HepG2 (cell line): ENCODE results near the gene NR2F6. TPM values are rescaled to one million over a fixed set of nuclear protein-coding genes. Genes with fewer than 3 reads are reported as not detected.

ENCODE experiments used
- DRAP1 ChIP-seq: IDR thresholded peaks from 2 replicates; pipeline ENCODE4 v1.6.1; 2016; ENCODE audit warnings: missing genetic modification reagents, missing compliant biosample characterization
- HDAC6 ChIP-seq: fragments of 200-600 bp; sonication (generic); IDR thresholded peaks from 2 replicates; pipeline ENCODE4 v1.7.0; 2017; ENCODE audit warnings: mild to moderate bottlenecking, antibody characterized with exemption, low read length, low read depth
- NFATC3 ChIP-seq: sonication (generic); formaldehyde crosslinking; IDR thresholded peaks from 2 replicates; pipeline ENCODE4 v1.5.1; 2020; ENCODE audit warnings: mild to moderate bottlenecking, missing genetic modification reagents
- PHB2 ChIP-seq: fragments of 450-650 bp; IDR thresholded peaks from 2 replicates; pipeline ENCODE4 v1.6.1; 2018; ENCODE audit not compliant: partially characterized antibody
- PHF21A ChIP-seq: sonication (generic); formaldehyde crosslinking; IDR thresholded peaks from 2 replicates; pipeline ENCODE4 v1.5.0; 2020; ENCODE audit warnings: mild to moderate bottlenecking, missing genetic modification reagents
- REPIN1 ChIP-seq: sonication (generic); formaldehyde crosslinking; IDR thresholded peaks from 2 replicates; pipeline ENCODE4 v1.8.0; 2022; ENCODE audit warnings: missing genetic modification reagents, low read depth, mild to moderate bottlenecking, borderline replicate concordance
- SRSF4 ChIP-seq: fragments of 200-400 bp; formaldehyde crosslinking; IDR thresholded peaks from one replicate; pipeline ENCODE4 v1.6.1; 2018; ENCODE audit warnings: mild to moderate bottlenecking, low read depth, low read length, moderate library complexity; ENCODE audit not compliant: poor library complexity, severe bottlenecking
- TEAD3 ChIP-seq: optimal IDR thresholded peaks from 2 replicates; pipeline ENCODE3; 2016; ENCODE audit warnings: borderline replicate concordance
- ZFP36L1 ChIP-seq: sonication (generic); formaldehyde crosslinking; IDR thresholded peaks from 2 replicates; pipeline ENCODE4 v1.8.0; 2022; ENCODE audit warnings: mild to moderate bottlenecking, missing genetic modification reagents, moderate library complexity
- ZFP90 ChIP-seq: sonication (generic); formaldehyde crosslinking; IDR thresholded peaks from 2 replicates; pipeline ENCODE4 v1.8.0; 2022; ENCODE audit warnings: missing genetic modification reagents, mild to moderate bottlenecking, inconsistent platforms, borderline replicate concordance
- ZNF256 ChIP-seq: sonication (generic); formaldehyde crosslinking; conservative IDR thresholded peaks from 2 replicates; pipeline ENCODE4 v1.4.0; 2020; ENCODE audit warnings: missing genetic modification reagents
- ZNF282 ChIP-seq: fragments of 450-650 bp; IDR thresholded peaks from 2 replicates; pipeline ENCODE4 v1.6.1; 2018; ENCODE audit not compliant: partially characterized antibody
- ZNF333 ChIP-seq: sonication (generic); formaldehyde crosslinking; IDR thresholded peaks from 2 replicates; pipeline ENCODE4 v1.4.0; 2020; ENCODE audit warnings: mild to moderate bottlenecking, missing genetic modification reagents, borderline replicate concordance
- ZNF607 ChIP-seq: sonication (generic); formaldehyde crosslinking; IDR thresholded peaks from 2 replicates; pipeline ENCODE4 v1.5.1; 2020; ENCODE audit warnings: missing genetic modification reagents, mild to moderate bottlenecking, borderline replicate concordance
- ZNF775 ChIP-seq: sonication (generic); formaldehyde crosslinking; IDR thresholded peaks from 2 replicates; pipeline ENCODE4 v1.4.0; 2020; ENCODE audit warnings: missing genetic modification reagents, mild to moderate bottlenecking, moderate library complexity, borderline replicate concordance
- ZNF816 ChIP-seq: sonication (generic); formaldehyde crosslinking; IDR thresholded peaks from 2 replicates; pipeline ENCODE4 v1.8.0; 2022; ENCODE audit warnings: missing genetic modification reagents, mild to moderate bottlenecking, borderline replicate concordance
- polyA plus RNA-seq, 8 experiments: library from polyadenylated mRNA; depleted of rRNA in 3 of 8; stranded (reverse) in 7 of 8; unstranded in 1 of 8; fragments of >200 nt; fragmentation: Illumina TruSeq in 4 of 8; extraction: Trizol in 4 of 8; gene quantifications; 2 replicates each; pipeline versions ENCODE4 v1.2.1 to v1.2.3, GENCODE V29; 2011 to 2016; ENCODE audit warnings: low read depth in 4 of 8, missing spikeins in 1 of 8, mixed read lengths in 1 of 8; ENCODE audit not compliant: insufficient read depth in 1 of 8
- total RNA-seq, 5 experiments: library from RNA; depleted of rRNA; stranded (reverse); fragments of >200 nt; fragmentation: Illumina TruSeq; extraction: Trizol; gene quantifications; 2 replicates each; pipeline ENCODE4 v1.2.3, GENCODE V29; 2016; ENCODE audit warnings: low read depth in 1 of 5
- TF ChIP-seq, protein P1 (sequence below): IDR thresholded peaks from 2 replicates; pipeline ENCODE4 v1.4.0; 2020; ENCODE audit warnings: mild to moderate bottlenecking, missing genetic modification reagents

NR2F6 gene
- total and polyA plus RNA-seq, 2 of the 13 experiments (the other 11 are each of a cell fraction or from before 2014, with no cell fraction given) = 30.9 to 72.4 TPM

GRCh38 chr19:17240062-17240752 is 5.5 kb downstream of the NR2F6 start (continued):
- TF ChIP-seq, protein P1, sequence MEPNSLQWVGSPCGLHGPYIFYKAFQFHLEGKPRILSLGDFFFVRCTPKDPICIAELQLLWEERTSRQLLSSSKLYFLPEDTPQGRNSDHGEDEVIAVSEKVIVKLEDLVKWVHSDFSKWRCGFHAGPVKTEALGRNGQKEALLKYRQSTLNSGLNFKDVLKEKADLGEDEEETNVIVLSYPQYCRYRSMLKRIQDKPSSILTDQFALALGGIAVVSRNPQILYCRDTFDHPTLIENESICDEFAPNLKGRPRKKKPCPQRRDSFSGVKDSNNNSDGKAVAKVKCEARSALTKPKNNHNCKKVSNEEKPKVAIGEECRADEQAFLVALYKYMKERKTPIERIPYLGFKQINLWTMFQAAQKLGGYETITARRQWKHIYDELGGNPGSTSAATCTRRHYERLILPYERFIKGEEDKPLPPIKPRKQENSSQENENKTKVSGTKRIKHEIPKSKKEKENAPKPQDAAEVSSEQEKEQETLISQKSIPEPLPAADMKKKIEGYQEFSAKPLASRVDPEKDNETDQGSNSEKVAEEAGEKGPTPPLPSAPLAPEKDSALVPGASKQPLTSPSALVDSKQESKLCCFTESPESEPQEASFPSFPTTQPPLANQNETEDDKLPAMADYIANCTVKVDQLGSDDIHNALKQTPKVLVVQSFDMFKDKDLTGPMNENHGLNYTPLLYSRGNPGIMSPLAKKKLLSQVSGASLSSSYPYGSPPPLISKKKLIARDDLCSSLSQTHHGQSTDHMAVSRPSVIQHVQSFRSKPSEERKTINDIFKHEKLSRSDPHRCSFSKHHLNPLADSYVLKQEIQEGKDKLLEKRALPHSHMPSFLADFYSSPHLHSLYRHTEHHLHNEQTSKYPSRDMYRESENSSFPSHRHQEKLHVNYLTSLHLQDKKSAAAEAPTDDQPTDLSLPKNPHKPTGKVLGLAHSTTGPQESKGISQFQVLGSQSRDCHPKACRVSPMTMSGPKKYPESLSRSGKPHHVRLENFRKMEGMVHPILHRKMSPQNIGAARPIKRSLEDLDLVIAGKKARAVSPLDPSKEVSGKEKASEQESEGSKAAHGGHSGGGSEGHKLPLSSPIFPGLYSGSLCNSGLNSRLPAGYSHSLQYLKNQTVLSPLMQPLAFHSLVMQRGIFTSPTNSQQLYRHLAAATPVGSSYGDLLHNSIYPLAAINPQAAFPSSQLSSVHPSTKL = peak; percentile 43; the same call in 1 of the 2 replicates
- TF ChIP-seq PHF21A (CRISPR knock-in tag) (peak; percentile 76), ZNF607 (CRISPR knock-in tag) (peak; percentile 57; the same call in 1 of the 2 replicates), TEAD3 (CRISPR knock-in tag) (no peak), ZFP90 (CRISPR knock-in tag) (0 out of 2 replicates have a peak, but pooled peaks have one; percentile 35), ZNF333 (CRISPR knock-in tag) (no peak), ZNF256 (no peak), ZNF775 (CRISPR knock-in tag) (no peak), DRAP1 (CRISPR knock-in tag) (no peak), NFATC3 (CRISPR knock-in tag) (no peak), SRSF4 (no peak), ZNF282 (no peak), HDAC6 (no peak), PHB2 (no peak), ZFP36L1 (CRISPR knock-in tag) (no peak), ZNF816 (CRISPR knock-in tag) (no peak), REPIN1 (CRISPR knock-in tag) (no peak)
